NT2/D1 (cell line): ENCODE data around the gene LRBA.

Experiments
- DNase-seq: peaks from one replicate; pipeline ENCODE4 v3.0.0-alpha.2; 2011; ENCODE audit warnings: low read depth, low spot score
- H3K27me3 ChIP-seq: 2 replicates; pipeline ENCODE4 v1.6.0; 2011; ENCODE audit warnings: mild to moderate bottlenecking; ENCODE audit not compliant: insufficient read length, insufficient read depth
- H3K36me3 ChIP-seq: 2 replicates; pipeline ENCODE4 v1.6.1; 2011; ENCODE audit warnings: mild to moderate bottlenecking, low read length, mixed read lengths; ENCODE audit not compliant: insufficient read depth, insufficient read length
- H3K4me1 ChIP-seq: 2 replicates; pipeline ENCODE4 v1.5.1; 2011; ENCODE audit not compliant: insufficient read depth, insufficient read length
- H3K4me3 ChIP-seq: 2 replicates; pipeline ENCODE4 v1.5.1; 2011; ENCODE audit warnings: low read depth; ENCODE audit not compliant: insufficient read length
- H3K9ac ChIP-seq: 2 replicates; pipeline ENCODE4 v1.6.0; 2011; ENCODE audit warnings: low read depth; ENCODE audit not compliant: insufficient read length
- H3K9me3 ChIP-seq: 2 replicates; pipeline ENCODE4 v1.5.1; 2011; ENCODE audit warnings: mild to moderate bottlenecking, low read length; ENCODE audit not compliant: insufficient read depth
- SUZ12 ChIP-seq: IDR thresholded peaks from 2 replicates; pipeline ENCODE4 v1.6.1; 2011; ENCODE audit not compliant: insufficient read length, insufficient read depth; ENCODE audit errors: extremely low read depth
- YY1 ChIP-seq: IDR thresholded peaks from 2 replicates; pipeline ENCODE4 v1.6.1; 2011; ENCODE audit not compliant: insufficient read length, insufficient read depth
- ZNF274 ChIP-seq: IDR thresholded peaks from 2 replicates; pipeline ENCODE4 v1.6.1; 2011; ENCODE audit warnings: mild to moderate bottlenecking, low read depth, low read length

The LRBA gene

GRCh38 chr4:150323406-150324325, 691.4 kb downstream of the LRBA start:
- H3K4me1 ChIP-seq, result no peaks in the 10 kb centered on the region
- no peak for TF ChIP-seq SUZ12
- TF ChIP-seq YY1, result no peak
- no peak for TF ChIP-seq ZNF274
- H3K27me3 ChIP-seq, result no peaks in the 10 kb centered on the region
- no peak for DNase-seq
- H3K9ac ChIP-seq, result no peak overlapping the region
- H3K4me3 ChIP-seq, result no peak overlapping the region
- no peaks in the 10 kb centered on the region for H3K9me3 ChIP-seq
- no peaks in the 10 kb centered on the region for H3K36me3 ChIP-seq

GRCh38 chr4:150322646-150323045, 692.4 kb downstream of the LRBA start:
- no peaks in the 10 kb centered on the region for H3K4me1 ChIP-seq
- H3K9me3 ChIP-seq, result no peaks in the 10 kb centered on the region
- no peaks in the 10 kb centered on the region for H3K36me3 ChIP-seq
- H3K4me3 ChIP-seq, result no peak overlapping the region
- no peak for TF ChIP-seq YY1
- no peak for TF ChIP-seq SUZ12
- no peak for TF ChIP-seq ZNF274
- no peak overlapping the region for H3K9ac ChIP-seq
- no peaks in the 10 kb centered on the region for H3K27me3 ChIP-seq
- no peak for DNase-seq

- H3K9me3 ChIP-seq, result no peaks in the 10 kb centered on the region
- H3K4me3 ChIP-seq, result no peak overlapping the region
- no peak overlapping the region for H3K9ac ChIP-seq
- no peaks in the 10 kb centered on the region for H3K36me3 ChIP-seq
- DNase-seq, result no peak
- H3K27me3 ChIP-seq, result no peaks in the 10 kb centered on the region
- TF ChIP-seq SUZ12 (no peak), ZNF274 (no peak), YY1 (no peak)
- H3K4me1 ChIP-seq, result no peaks in the 10 kb centered on the region
These were observed 694.0 kb downstream of the LRBA start for GRCh38 chr4:150321113-150321512.

GRCh38 chr4:150318971-150319370, 696.1 kb downstream of the LRBA start:
- H3K4me3 ChIP-seq, result no peak overlapping the region
- no peak overlapping the region for H3K9ac ChIP-seq
- no peak for DNase-seq
- no peaks in the 10 kb centered on the region for H3K9me3 ChIP-seq
- no peaks in the 10 kb centered on the region for H3K36me3 ChIP-seq
- TF ChIP-seq ZNF274, result no peak
- no peak for TF ChIP-seq YY1
- TF ChIP-seq SUZ12, result no peak
- H3K27me3 ChIP-seq, result no peaks in the 10 kb centered on the region
- no peaks in the 10 kb centered on the region for H3K4me1 ChIP-seq

- no peaks in the 10 kb centered on the region for H3K36me3 ChIP-seq
- no peaks in the 10 kb centered on the region for H3K4me1 ChIP-seq
- no peaks in the 10 kb centered on the region for H3K27me3 ChIP-seq
- no peak overlapping the region for H3K4me3 ChIP-seq
- no peak overlapping the region for H3K9ac ChIP-seq
- no peaks in the 10 kb centered on the region for H3K9me3 ChIP-seq
- DNase-seq, result no peak
- no peak for TF ChIP-seq SUZ12
- no peak for TF ChIP-seq ZNF274
- no peak for TF ChIP-seq YY1
These were observed 696.6 kb downstream of the LRBA start for GRCh38 chr4:150318527-150318926.

GRCh38 chr4:150316332-150317205, 698.5 kb downstream of the LRBA start:
- H3K4me3 ChIP-seq, result no peak overlapping the region
- H3K4me1 ChIP-seq, result no peaks in the 10 kb centered on the region
- no peaks in the 10 kb centered on the region for H3K27me3 ChIP-seq
- no peak for DNase-seq
- H3K36me3 ChIP-seq, result no peaks in the 10 kb centered on the region
- H3K9me3 ChIP-seq, result no peaks in the 10 kb centered on the region
- H3K9ac ChIP-seq, result no peak overlapping the region
- no peak for TF ChIP-seq SUZ12
- no peak for TF ChIP-seq ZNF274
- no peak for TF ChIP-seq YY1

GRCh38 chr4:150315691-150316090, 699.4 kb downstream of the LRBA start:
- Histone ChIP-seq H3K27me3 (no peaks in the 10 kb centered on the region), H3K36me3 (no peaks in the 10 kb centered on the region), H3K9ac (no peak overlapping the region), H3K4me3 (no peak overlapping the region), H3K4me1 (no peaks in the 10 kb centered on the region), H3K9me3 (no peaks in the 10 kb centered on the region)
- no peak for DNase-seq
- TF ChIP-seq SUZ12 (no peak), ZNF274 (no peak), YY1 (no peak)
